ENCODE results near the gene PLEKHM2. TPM values are rescaled to one million over a fixed set of nuclear protein-coding genes. Genes with fewer than 3 reads are reported as not detected.

The PLEKHM2 gene
- total and polyA plus RNA-seq, 2 of the 8 experiments (the other 6 are each of a cell fraction or from before 2014, with no cell fraction given): 38.3 to 47.6 TPM

DNA sequence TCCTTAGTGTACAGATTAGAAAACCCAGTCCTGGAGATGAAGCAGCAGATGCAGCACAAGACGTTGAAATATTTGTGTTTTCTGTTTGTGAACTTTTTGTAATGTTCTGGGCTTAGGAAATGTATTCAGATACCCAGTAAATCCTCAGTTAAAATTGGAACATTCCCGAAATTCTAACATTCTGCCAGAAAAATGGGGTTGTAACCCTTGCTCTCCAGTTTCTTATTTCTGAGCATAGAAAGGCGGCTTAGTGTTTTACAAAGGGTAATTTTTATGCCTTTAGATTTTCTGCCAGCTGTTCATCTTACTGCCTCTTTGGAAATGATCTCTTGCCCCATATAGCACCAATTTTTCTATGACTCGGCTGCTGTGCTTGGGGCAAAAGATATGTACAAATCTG, 46.3 kb upstream of the PLEKHM2 start:
- H3K4ac ChIP-seq (replicated peaks; ENCODE audit: insufficient read length, low read depth, low read length): no peak overlapping the region
- no peak overlapping the region for H2BK5ac ChIP-seq (ENCODE audit: low read depth, low read length)
- H3K79me2 ChIP-seq (ENCODE audit: control insufficient read depth in 1 of 2, insufficient read depth in 2 of 2, low read length in 2 of 2): no peaks in the 10 kb centered on the region
- no peak overlapping the region for H3K23ac ChIP-seq (ENCODE audit: insufficient read length)
- no peak overlapping the region for H3K27ac ChIP-seq (ENCODE audit: low read depth, low read length)
- no peak for TF ChIP-seq SP1 (IDR thresholded peaks at IDR 0.05; ENCODE audit: low read depth, low read length)
- H2BK120ac ChIP-seq (replicated peaks; ENCODE audit: low read depth, low read length): no peak overlapping the region
- no peak overlapping the region for H3K18ac ChIP-seq (ENCODE audit: extremely low read depth, low read length)
- H4K5ac ChIP-seq (ENCODE audit: insufficient read length, low read depth, low read length): no peak overlapping the region
- H2BK12ac ChIP-seq (ENCODE audit: low read depth, low read length): no peak overlapping the region
- H3K4me3 ChIP-seq (ENCODE audit: extremely low read depth in 1 of 4, insufficient read depth in 2 of 4, low read depth in 3 of 4, low read length in 4 of 4): no peak overlapping the region
- H3K36me3 ChIP-seq (ENCODE audit: control insufficient read depth in 2 of 4, insufficient read depth in 4 of 4, low read length in 3 of 4): peaks cover 24 to 82% (median 54%) of the 10 kb centered on the region in 4 experiments; a peak in 7 of 8 replicates
- H3K27me3 ChIP-seq (replicated peaks in 1 of 4; ENCODE audit: control insufficient read depth in 3 of 4, extremely low read depth in 1 of 4, insufficient read depth in 3 of 4, low read length in 3 of 4): no peaks in the 10 kb centered on the region
- no peak overlapping the region for H2AFZ ChIP-seq (ENCODE audit: low read length)
- no peaks in the 10 kb centered on the region for H3K4me1 ChIP-seq (replicated peaks in 1 of 4; ENCODE audit: control insufficient read depth in 3 of 4, insufficient read depth in 4 of 4, low read length in 3 of 4)
- WGBS, 2 experiments (ENCODE audit: extremely low coverage in 1 of 2, insufficient coverage in 1 of 2, insufficient read length in 1 of 2, insufficient replicate concordance in 2 of 2, low coverage in 1 of 2, low lambda C conversion rate in 2 of 2, missing lambda C conversion rate in 1 of 2): 88% methylated on average over 4 of the region's 4 CpGs; no CpG with 5 or more reads in 1 of the 2 experiments
- no peak overlapping the region for H2BK15ac ChIP-seq (ENCODE audit: low read length)
- H4K20me1 ChIP-seq (replicated peaks in 1 of 2; ENCODE audit: control insufficient read depth in 1 of 2, insufficient read depth in 2 of 2, low read length in 2 of 2): peaks cover 3 to 8% of the 10 kb centered on the region in 2 experiments
- no peak overlapping the region for H4K8ac ChIP-seq (ENCODE audit: extremely low read depth, insufficient read depth, low read length)
- CTCF ChIA-PET (ENCODE audit: partially characterized antibody): interaction anchor here (1.1 kb wide), 1 partner anchor 45 kb away, joined by 5 read pairs; no protein-coding TSS in a partner anchor
- H3K56ac ChIP-seq (replicated peaks; ENCODE audit: insufficient read length, low read depth, low read length): no peak overlapping the region
- no peak overlapping the region for H3K9ac ChIP-seq (replicated peaks in 1 of 4; ENCODE audit: extremely low read depth in 1 of 4, low read depth in 3 of 4, low read length in 3 of 4)
- H3K9me3 ChIP-seq (ENCODE audit: insufficient read depth in 2 of 2, low read depth in 1 of 2, low read length in 1 of 2): no peaks in the 10 kb centered on the region
- no peaks in the 10 kb centered on the region; the same call in 1 of the 2 replicates for H3K23me2 ChIP-seq (ENCODE audit: low read depth, low read length)
- DNase-seq (ENCODE audit: low read depth in 1 of 2, low spot score in 2 of 2) (no peak), FAIRE-seq (no peak)
- H2BK20ac ChIP-seq (ENCODE audit: low read length): no peak overlapping the region
- no peak overlapping the region for H3K4me2 ChIP-seq (ENCODE audit: insufficient read depth in 1 of 2, low read depth in 2 of 2, low read length in 2 of 2)
- no peak overlapping the region for H2AK5ac ChIP-seq (ENCODE audit: low read depth, low read length)
- no peaks in the 10 kb centered on the region; the same call in 1 of the 2 replicates for H3K79me1 ChIP-seq (ENCODE audit: low read depth, low read length)
- H4K91ac ChIP-seq (replicated peaks; ENCODE audit: insufficient read length, low read length): no peak overlapping the region
- H3K14ac ChIP-seq (ENCODE audit: insufficient read length): no peak overlapping the region
- POLR2A ChIA-PET (ENCODE audit: partially characterized antibody): no interaction called here

Data from H1 (cell line).